B cell (primary cell): ENCODE results near the gene TMEM35B. TPM values are rescaled to one million over a fixed set of nuclear protein-coding genes. Genes with fewer than 3 reads are reported as not detected.
"Not testable (repeated sequence)": the region's sequence is repeated elsewhere in the genome, so short reads cannot be mapped to it uniquely, and the experiment has no call there.

Experiments used
- ATAC-seq: fragments of 200-7000 bp; cut with Tn5 transposase; one replicate; pipeline ENCODE4 v1.10.0; 2021; ENCODE audit warnings: low read depth, mild to moderate bottlenecking, moderate number of reproducible peaks, moderate library complexity
- CTCF ChIA-PET: fragments of 350-600 bp; sonication (Branson Sonifier 250); formaldehyde crosslinking; loops from one replicate; lab custom pipeline; 2021; ENCODE audit warnings: antibody characterized with exemption, inconsistent platforms; lab: Charles Lee
- POLR2A ChIA-PET: fragments of 350-600 bp; sonication (Branson Sonifier 250); formaldehyde crosslinking; loops from one replicate; lab custom pipeline; 2021; ENCODE audit warnings: antibody characterized with exemption; lab: Charles Lee
- DNase-seq: peaks from one replicate; pipeline ENCODE4 v3.0.0; 2013
- H2AFZ ChIP-seq: 2 replicates; pipeline ENCODE4 v1.6.1; 2012; ENCODE audit warnings: mild to moderate bottlenecking, low read depth, low read length; ENCODE audit not compliant: insufficient read depth, poor library complexity, severe bottlenecking
- H3K27ac ChIP-seq, 2 donors: 1 replicate in 1 of 2; 2 replicates in 1 of 2; pipeline ENCODE4 v1.5.1; 2012 to 2013; ENCODE audit warnings: low read length in 2 of 2, mild to moderate bottlenecking in 2 of 2, moderate library complexity in 1 of 2
- H3K27me3 ChIP-seq, 4 experiments: fragments of 200-600 bp in 1 of 4; sonication (generic) in 1 of 4; replicated peaks in 1 of 4; 1 replicate in 2 of 4; 2 replicates in 2 of 4; pipeline versions ENCODE4 v1.6.1 to v1.7.0; 2013 to 2016; ENCODE audit warnings: low read length in 3 of 4, mild to moderate bottlenecking in 2 of 4, mixed read lengths in 1 of 4, moderate library complexity in 1 of 4; ENCODE audit not compliant: insufficient read depth in 4 of 4, control insufficient read depth in 3 of 4; ENCODE audit errors: control extremely low read depth in 1 of 4
- H3K36me3 ChIP-seq, 2 experiments: replicated peaks in 1 of 2; 1 replicate in 1 of 2; 2 replicates in 1 of 2; pipeline versions ENCODE4 v1.6.1 to v1.7.1; 2013; ENCODE audit warnings: low read length in 1 of 2; ENCODE audit not compliant: insufficient read depth in 2 of 2, control insufficient read depth in 1 of 2; ENCODE audit errors: control extremely low read depth in 1 of 2, extremely low read depth in 1 of 2
- H3K4me1 ChIP-seq, 2 donors: fragments of 200-600 bp in 1 of 2; sonication (generic) in 1 of 2; 1 replicate in 1 of 2; 2 replicates in 1 of 2; pipeline versions ENCODE4 v1.5.1 to v1.6.1; 2013 to 2017; ENCODE audit warnings: low read length in 2 of 2; ENCODE audit not compliant: control insufficient read depth in 2 of 2, insufficient read depth in 2 of 2
- H3K4me2 ChIP-seq: replicated peaks from 2 replicates; pipeline ENCODE3; 2012; ENCODE audit warnings: mild to moderate bottlenecking, low read depth, low read length; ENCODE audit not compliant: poor library complexity, severe bottlenecking
- H3K4me3 ChIP-seq, 5 experiments: fragments of 200-600 bp in 1 of 5; sonication (generic) in 1 of 5; 1 replicate in 3 of 5; 2 replicates in 2 of 5; pipeline versions ENCODE4 v1.5.1 to v1.7.0; 2011 to 2016; ENCODE audit warnings: low read length in 4 of 5, mild to moderate bottlenecking in 4 of 5, low read depth in 2 of 5, control low read depth in 1 of 5, moderate library complexity in 1 of 5; ENCODE audit not compliant: insufficient read depth in 1 of 5; ENCODE audit errors: control extremely low read depth in 1 of 5, extremely low read depth in 1 of 5
- H3K79me2 ChIP-seq: fragments of 200-600 bp; sonication (generic); one replicate; pipeline ENCODE4 v1.6.0; 2016; ENCODE audit warnings: low read length; ENCODE audit not compliant: control insufficient read depth, insufficient read depth
- H3K9ac ChIP-seq: fragments of 200-600 bp; sonication (generic); 2 replicates; pipeline ENCODE4 v1.6.1; 2017; ENCODE audit warnings: mild to moderate bottlenecking, low read length, moderate library complexity
- H3K9me3 ChIP-seq, 3 donors: one replicate each; pipeline versions ENCODE4 v1.6.1 to v1.7.1; 2013; ENCODE audit warnings: low read length in 2 of 3; ENCODE audit not compliant: control insufficient read depth in 2 of 3, insufficient read depth in 1 of 3; ENCODE audit errors: control extremely low read depth in 1 of 3
- H4K20me1 ChIP-seq: 2 replicates; pipeline ENCODE4 v1.6.0; 2012; ENCODE audit warnings: mild to moderate bottlenecking, low read length; ENCODE audit not compliant: insufficient read depth, control insufficient read depth, poor library complexity, severe bottlenecking
- H3K27ac Mint-ChIP-seq: one replicate; pipeline ENCODE4 v1.8.0; 2021; ENCODE audit warnings: mixed read lengths
- H3K27me3 Mint-ChIP-seq: one replicate; pipeline ENCODE4 v1.8.0; 2021; ENCODE audit warnings: mixed read lengths
- H3K4me1 Mint-ChIP-seq: one replicate; pipeline ENCODE4 v1.8.0; 2021; ENCODE audit warnings: mixed read lengths
- H3K4me3 Mint-ChIP-seq: one replicate; pipeline ENCODE4 v1.8.0; 2021; ENCODE audit warnings: mixed read lengths
- H3K9me3 Mint-ChIP-seq: one replicate; pipeline ENCODE4 v1.8.0; 2022; ENCODE audit warnings: mixed read lengths; ENCODE audit not compliant: insufficient read depth
- CTCF ChIP-seq: fragments of 200-600 bp; IDR thresholded peaks from one replicate; pipeline ENCODE4 v1.8.0; 2022; ENCODE audit warnings: antibody characterized with exemption, mild to moderate bottlenecking
- EZH2 ChIP-seq: IDR thresholded peaks from 2 replicates; pipeline ENCODE4 v1.6.1; 2012; ENCODE audit warnings: borderline replicate concordance, low read depth, mild to moderate bottlenecking, moderate library complexity, low read length; ENCODE audit not compliant: insufficient read depth, poor library complexity, severe bottlenecking
- WGBS: methylation state at CpG from one replicate; pipeline ENCODE4 v1.1.5; 2013; ENCODE audit warnings: missing lambda C conversion rate; ENCODE audit not compliant: insufficient coverage; 5-methylcytosine and 5-hydroxymethylcytosine counted together
- intact Hi-C: fragments of 100-400 bp; cut with micrococcal nuclease; formaldehyde crosslinking; loops from one replicate; pipeline ENCODE4 v1.10.0; 2022
- polyA plus RNA-seq: library from polyadenylated mRNA; depleted of rRNA; stranded (reverse); fragments of >200 nt; gene quantifications from 2 replicates; pipeline ENCODE4 v1.2.3, GENCODE V29; 2012
- total RNA-seq, 2 donors: library from RNA; stranded (reverse); fragments of 120-200 nt in 1 of 2; gene quantifications; 1 replicate in 1 of 2; 2 replicates in 1 of 2; pipeline versions ENCODE4 v1.2.3 to v1.2.4, GENCODE V29; 2013 to 2022

Gene TMEM35B
- total and polyA plus RNA-seq, 2 donors (not counting 1 experiment from before 2014, with no cell fraction given) = 15.9 to 16.2 TPM

GRCh38 chr1:34965597-34965996, 19.6 kb downstream of the TMEM35B start:
- no peaks in the 10 kb centered on the region for H3K36me3 ChIP-seq
- Mint-ChIP-seq H3K9me3 (no peaks in the 10 kb centered on the region), H3K27ac (no peak overlapping the region), H3K4me3 (no peak overlapping the region), H3K4me1 (no peaks in the 10 kb centered on the region), H3K27me3 (no peaks in the 10 kb centered on the region)
- no peaks in the 10 kb centered on the region for H4K20me1 ChIP-seq
- DNase-seq = no peak
- no peak overlapping the region for H3K4me3 ChIP-seq
- H3K9ac ChIP-seq = no peak overlapping the region
- no peak overlapping the region for H2AFZ ChIP-seq
- no peaks in the 10 kb centered on the region for H3K79me2 ChIP-seq
- intact Hi-C loops = no loop called here
- peaks cover 0 to 14% (median 3%) of the 10 kb centered on the region in 3 donors for H3K9me3 ChIP-seq
- CTCF ChIA-PET = no interaction called here
- no peak overlapping the region for H3K4me2 ChIP-seq
- ATAC-seq = no peak
- TF ChIP-seq CTCF = no peak
- TF ChIP-seq EZH2 = no peak
- no peaks in the 10 kb centered on the region for H3K27me3 ChIP-seq
- POLR2A ChIA-PET = no interaction called here
- H3K4me1 ChIP-seq = no peaks in the 10 kb centered on the region
- H3K27ac ChIP-seq = no peak overlapping the region
- WGBS = no CpG with 5 or more reads among the region's 2 CpGs

DNA sequence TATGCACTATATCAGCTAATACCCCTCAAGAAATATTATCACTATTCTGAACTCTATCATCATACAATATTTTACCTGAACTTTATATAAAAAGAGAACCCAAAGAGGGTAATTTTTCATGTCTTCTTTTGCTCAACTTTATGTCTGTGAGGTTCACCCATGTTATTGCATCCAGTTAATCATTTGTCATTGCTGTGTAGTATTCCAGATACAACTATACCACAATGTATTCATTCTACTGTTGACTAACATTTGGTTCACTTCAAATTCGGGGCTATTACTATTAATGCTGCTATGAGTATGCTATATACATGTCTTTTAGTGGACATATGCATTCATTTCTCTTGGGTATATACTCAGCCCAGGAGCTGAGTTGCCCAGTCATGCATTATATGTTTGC, 34.7 kb downstream of the TMEM35B start:
- Mint-ChIP-seq H3K27me3 (peaks cover 40% of the 10 kb centered on the region), H3K27ac (no peak overlapping the region), H3K9me3 (peaks cover 3% of the 10 kb centered on the region), H3K4me1 (no peaks in the 10 kb centered on the region), H3K4me3 (no peak overlapping the region)
- Histone ChIP-seq H3K27me3 (peaks cover 0 to 12% (median 8%) of the 10 kb centered on the region in 4 experiments), H3K9ac (no peak overlapping the region), H4K20me1 (no peaks in the 10 kb centered on the region), H3K27ac (no peak overlapping the region), H3K79me2 (no peaks in the 10 kb centered on the region), H3K4me1 (no peaks in the 10 kb centered on the region), H3K4me2 (no peak overlapping the region), H3K4me3 (no peak overlapping the region), H3K9me3 (peaks cover 0 to 7% (median 0%) of the 10 kb centered on the region in 3 donors), H3K36me3 (no peaks in the 10 kb centered on the region), H2AFZ (no peak overlapping the region)
- intact Hi-C loops = no loop called here
- ChIA-PET CTCF (no interaction called here), POLR2A (no interaction called here)
- no CpG with 5 or more reads among the region's 1 CpG for WGBS
- no peak for ATAC-seq
- TF ChIP-seq EZH2 (no peak), CTCF (no peak)
- DNase-seq = no peak

- POLR2A ChIA-PET, H3K27ac Mint-ChIP-seq, H3K4me3 ChIP-seq, DNase-seq, ATAC-seq, H3K9me3 ChIP-seq, H3K4me1 Mint-ChIP-seq, H3K36me3 ChIP-seq, H3K9ac ChIP-seq, H3K79me2 ChIP-seq, H3K27ac ChIP-seq, intact Hi-C loops, H2AFZ ChIP-seq, H3K9me3 Mint-ChIP-seq, H3K4me3 Mint-ChIP-seq, H3K4me1 ChIP-seq, H4K20me1 ChIP-seq, H3K4me2 ChIP-seq: not testable (repeated sequence)
- 95% methylated on average over 7 of the region's 10 CpGs for WGBS
- H3K27me3 Mint-ChIP-seq = peaks cover 35% of the 10 kb centered on the region
- peaks cover 0 to 13% (median 9%) of the 10 kb centered on the region in 4 experiments for H3K27me3 ChIP-seq
- CTCF ChIA-PET = interaction anchor here (0.8 kb wide), 1 partner anchor 82 kb away, joined by 3 read pairs; no protein-coding TSS in a partner anchor
Observed at GRCh38 chr1:34948739-34949138, 36.4 kb downstream of the TMEM35B start.
